A673 (cell line): ENCODE measurements around the gene TMEM258. TPM values are rescaled to one million over a fixed set of nuclear protein-coding genes. Genes with fewer than 3 reads are reported as not detected.

Experiments used
- BruUV-seq: library from RNA; stranded (reverse); fragments of 400-500 nt; replicated peaks from 2 replicates; lab custom pipeline; 2021; lab: Mats Ljungman, UMichigan
- CTCF ChIA-PET: fragments of 300-600 bp; sonication (Branson Sonifier 250); formaldehyde crosslinking; loops from one replicate; lab custom pipeline; 2022; ENCODE audit warnings: antibody characterized with exemption; lab: Charles Lee
- POLR2A ChIA-PET: fragments of 300-600 bp; sonication (Branson Sonifier 250); formaldehyde crosslinking; loops from one replicate; lab custom pipeline; 2022; ENCODE audit warnings: antibody characterized with exemption; ENCODE audit not compliant: low non-redundant PET; lab: Charles Lee
- DNase-seq: peaks from one replicate; pipeline ENCODE4 v3.0.0-alpha.2; 2015; ENCODE audit warnings: low spot score
- H3K27ac ChIP-seq: fragments of 200-600 bp; sonication (generic); 2 replicates; pipeline ENCODE4 v1.5.1; 2016; ENCODE audit warnings: mixed run types, low read depth, mild to moderate bottlenecking, mixed read lengths, antibody characterized with exemption, low read length; ENCODE audit not compliant: poor library complexity, severe bottlenecking
- H3K27me3 ChIP-seq: fragments of 200-600 bp; sonication (generic); replicated peaks from 2 replicates; pipeline ENCODE4 v1.6.1; 2017; ENCODE audit warnings: mixed run types, low read depth, mild to moderate bottlenecking, mixed read lengths, antibody characterized with exemption, low read length; ENCODE audit not compliant: insufficient read depth, poor library complexity
- H3K36me3 ChIP-seq: fragments of 200-600 bp; sonication (generic); 2 replicates; pipeline ENCODE4 v1.6.1; 2016; ENCODE audit warnings: mixed run types, mild to moderate bottlenecking, mixed read lengths, antibody characterized with exemption, low read length; ENCODE audit not compliant: insufficient read depth, poor library complexity, severe bottlenecking
- H3K4me1 ChIP-seq: fragments of 200-600 bp; sonication (generic); 2 replicates; pipeline ENCODE4 v1.6.1; 2017; ENCODE audit warnings: mixed run types, mild to moderate bottlenecking, mixed read lengths, antibody characterized with exemption, low read length; ENCODE audit not compliant: insufficient read depth, poor library complexity, severe bottlenecking
- H3K4me3 ChIP-seq: fragments of 200-600 bp; sonication (generic); 2 replicates; pipeline ENCODE4 v1.5.1; 2016; ENCODE audit warnings: low read depth, mixed run types, mild to moderate bottlenecking, mixed read lengths, low read length; ENCODE audit not compliant: poor library complexity, severe bottlenecking
- H3K9me3 ChIP-seq: fragments of 200-600 bp; sonication (generic); 2 replicates; pipeline ENCODE4 v1.6.1; 2016; ENCODE audit warnings: mixed run types, low read depth, mild to moderate bottlenecking, mixed read lengths, antibody characterized with exemption, low read length; ENCODE audit not compliant: poor library complexity, severe bottlenecking
- EZH2 ChIP-seq: fragments of 200-600 bp; sonication (generic); IDR thresholded peaks from 2 replicates; pipeline ENCODE4 v1.6.1; 2017; ENCODE audit warnings: borderline replicate concordance, low read depth, mild to moderate bottlenecking, mixed read lengths, antibody characterized with exemption, low read length; ENCODE audit not compliant: poor library complexity, severe bottlenecking
- intact Hi-C: fragments of 100-400 bp; cut with micrococcal nuclease; formaldehyde crosslinking; loops from one replicate; pipeline ENCODE4 v1.10.0; 2022; ENCODE audit not compliant: unreplicated experiment
- total RNA-seq: library from RNA; stranded (reverse); gene quantifications from 2 replicates; pipeline ENCODE4 v1.2.3, GENCODE V29; 2021
- TF ChIP-seq, protein P1 (sequence below): fragments of 300-800, 200-600 bp; sonication (generic); conservative IDR thresholded peaks from 2 replicates; pipeline ENCODE4 v1.5.1; 2017; ENCODE audit warnings: low read depth, mild to moderate bottlenecking, antibody characterized with exemption, low read length, moderate library complexity, mixed read lengths

TMEM258 gene
- total RNA-seq, 1 experiment from 2014 or later: 138 TPM

DNA sequence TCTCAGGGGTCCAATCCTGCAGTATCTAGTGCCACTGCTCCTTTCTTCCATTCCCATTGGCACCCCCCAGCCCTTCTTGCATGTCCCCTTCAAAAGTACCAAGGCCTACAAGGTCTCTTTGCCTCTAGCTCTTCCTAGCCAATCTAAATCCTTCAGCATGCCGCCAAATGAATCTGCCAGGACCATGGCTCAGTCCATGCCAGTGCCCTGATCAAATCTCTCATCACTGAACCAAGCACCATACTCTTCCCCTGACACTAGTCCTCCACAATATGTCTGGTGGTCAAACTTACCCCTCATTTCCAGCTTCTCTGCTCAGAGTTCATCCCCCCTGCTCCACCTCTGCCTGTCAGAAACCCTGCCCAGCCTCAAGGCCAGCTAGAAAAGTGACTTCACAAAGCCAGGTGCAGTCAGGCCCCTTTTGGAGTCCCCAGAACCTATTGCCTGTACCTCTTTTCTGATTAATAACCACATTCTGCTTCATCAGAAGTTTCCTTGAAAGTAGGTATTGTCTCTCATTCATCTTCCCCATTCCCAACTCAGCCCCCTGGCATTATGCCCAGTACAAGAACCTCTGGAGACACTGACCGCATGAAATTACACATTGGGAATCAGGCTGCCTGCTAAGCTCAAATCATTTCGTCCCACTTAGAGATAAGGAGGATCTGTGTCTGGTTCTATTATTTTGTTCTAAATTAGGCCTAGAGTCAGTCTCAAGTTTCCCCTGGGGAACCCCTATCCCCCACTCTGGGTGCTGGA is 11.7 kb upstream of the TMEM258 start:
- CTCF ChIA-PET: interaction anchor here (0.5 kb wide), 1 partner anchor 159 kb away, joined by 7 read pairs; no protein-coding TSS in a partner anchor
- Histone ChIP-seq H3K27me3 (no peaks in the 10 kb centered on the region), H3K36me3 (peaks cover 98% of the 10 kb centered on the region), H3K4me1 (no peaks in the 10 kb centered on the region), H3K27ac (peak overlapping the region; percentile 29), H3K4me3 (no peak overlapping the region), H3K9me3 (no peaks in the 10 kb centered on the region)
- DNase-seq: no peak
- no peak for TF ChIP-seq EZH2
- TF ChIP-seq, protein P1, sequence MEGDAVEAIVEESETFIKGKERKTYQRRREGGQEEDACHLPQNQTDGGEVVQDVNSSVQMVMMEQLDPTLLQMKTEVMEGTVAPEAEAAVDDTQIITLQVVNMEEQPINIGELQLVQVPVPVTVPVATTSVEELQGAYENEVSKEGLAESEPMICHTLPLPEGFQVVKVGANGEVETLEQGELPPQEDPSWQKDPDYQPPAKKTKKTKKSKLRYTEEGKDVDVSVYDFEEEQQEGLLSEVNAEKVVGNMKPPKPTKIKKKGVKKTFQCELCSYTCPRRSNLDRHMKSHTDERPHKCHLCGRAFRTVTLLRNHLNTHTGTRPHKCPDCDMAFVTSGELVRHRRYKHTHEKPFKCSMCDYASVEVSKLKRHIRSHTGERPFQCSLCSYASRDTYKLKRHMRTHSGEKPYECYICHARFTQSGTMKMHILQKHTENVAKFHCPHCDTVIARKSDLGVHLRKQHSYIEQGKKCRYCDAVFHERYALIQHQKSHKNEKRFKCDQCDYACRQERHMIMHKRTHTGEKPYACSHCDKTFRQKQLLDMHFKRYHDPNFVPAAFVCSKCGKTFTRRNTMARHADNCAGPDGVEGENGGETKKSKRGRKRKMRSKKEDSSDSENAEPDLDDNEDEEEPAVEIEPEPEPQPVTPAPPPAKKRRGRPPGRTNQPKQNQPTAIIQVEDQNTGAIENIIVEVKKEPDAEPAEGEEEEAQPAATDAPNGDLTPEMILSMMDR: no peak
- POLR2A ChIA-PET: interaction anchor here (0.7 kb wide), 1 partner anchor 153 kb away, joined by 3 read pairs; no protein-coding TSS in a partner anchor
- intact Hi-C loops: no loop called here
- no TSS peak for BruUV-seq

DNA sequence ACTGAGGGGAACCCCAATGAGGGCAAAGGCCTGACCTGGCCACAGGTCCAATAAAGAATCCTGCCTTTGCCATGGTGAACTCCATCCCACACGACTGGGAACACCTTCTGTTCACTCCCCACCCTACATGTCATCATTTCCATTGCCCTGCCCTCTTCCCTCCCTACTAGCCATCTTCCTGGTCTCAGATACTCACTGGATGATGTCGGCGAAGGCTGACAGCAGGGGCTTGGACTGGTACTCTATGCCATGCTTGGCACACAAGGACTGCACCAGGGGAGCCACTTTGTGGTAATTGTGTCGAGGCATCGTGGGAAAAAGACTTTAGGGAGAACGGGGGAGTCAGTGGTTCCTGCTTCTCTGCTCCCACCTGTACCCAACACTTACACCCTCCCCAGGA is 10.2 kb upstream of the TMEM258 start:
- peak overlapping the region; percentile 12 for H3K27ac ChIP-seq
- intact Hi-C loops: no loop called here
- no peaks in the 10 kb centered on the region for H3K27me3 ChIP-seq
- POLR2A ChIA-PET: no interaction called here
- DNase-seq: no peak
- no TSS peak for BruUV-seq
- no peaks in the 10 kb centered on the region for H3K9me3 ChIP-seq
- TF ChIP-seq EZH2: no peak
- TF ChIP-seq, protein P1: no peak
- H3K36me3 ChIP-seq: peaks cover 98% of the 10 kb centered on the region
- H3K4me3 ChIP-seq: no peak overlapping the region
- H3K4me1 ChIP-seq: peaks cover 4% of the 10 kb centered on the region
- CTCF ChIA-PET: no interaction called here

DNA sequence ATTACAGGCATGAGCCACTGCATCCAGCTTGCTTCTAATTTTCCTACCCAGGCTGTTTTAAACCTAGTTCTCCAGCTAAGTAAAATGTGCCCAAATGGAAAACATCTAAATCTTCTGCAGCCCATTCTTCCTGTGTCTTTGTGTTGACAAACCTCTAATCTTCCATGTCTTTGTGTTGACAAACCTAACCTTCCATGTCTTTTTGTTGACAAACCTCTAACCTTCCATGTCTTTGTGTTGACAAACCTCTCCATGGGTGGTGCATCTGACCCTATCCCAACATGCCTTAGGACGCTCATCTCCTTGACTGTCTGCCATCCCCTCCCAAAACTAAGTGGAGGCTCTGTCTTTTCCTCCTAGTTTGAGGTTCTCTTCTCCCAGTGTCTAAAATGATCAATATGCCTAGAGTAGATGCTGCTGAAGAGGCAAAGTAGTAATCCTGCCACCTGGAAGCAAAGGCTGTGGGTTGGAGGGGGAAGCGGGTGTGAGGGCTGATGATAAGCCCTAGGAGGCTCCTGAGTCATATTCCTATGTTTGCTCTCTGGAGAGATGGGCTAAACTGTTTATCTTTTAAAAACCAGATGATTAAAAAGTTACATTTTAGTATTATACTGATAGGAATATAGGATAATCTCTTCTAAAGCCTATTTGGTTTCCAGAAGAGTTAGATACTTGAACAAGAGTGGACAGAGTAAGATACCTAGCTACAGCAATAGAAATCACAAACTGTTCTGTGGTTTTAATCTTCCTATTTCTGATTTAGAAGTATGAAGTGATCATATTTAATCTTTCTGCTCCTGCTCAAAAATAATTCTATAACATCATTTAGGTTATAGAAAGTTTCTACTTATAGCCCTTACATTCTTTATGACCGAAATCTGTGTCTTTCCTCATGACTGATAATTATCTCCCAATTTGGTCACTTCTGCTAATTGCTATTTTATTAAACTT is 8.2 kb upstream of the TMEM258 start:
- peak overlapping the region; percentile 38 for H3K27ac ChIP-seq
- no peaks in the 10 kb centered on the region for H3K27me3 ChIP-seq
- BruUV-seq: no TSS peak
- peaks cover 97% of the 10 kb centered on the region for H3K36me3 ChIP-seq
- TF ChIP-seq, protein P1: no peak
- TF ChIP-seq EZH2: no peak
- peaks cover 4% of the 10 kb centered on the region for H3K4me1 ChIP-seq
- no peaks in the 10 kb centered on the region for H3K9me3 ChIP-seq
- no peak overlapping the region for H3K4me3 ChIP-seq
- intact Hi-C loops: no loop called here
- no peak for DNase-seq
- CTCF ChIA-PET: no interaction called here
- POLR2A ChIA-PET: no interaction called here
